Neural cell (in vitro differentiated cells): ENCODE measurements around the gene MXD4.

Experiments
- EP300 ChIP-seq: fragments of 450-650 bp; conservative IDR thresholded peaks from 2 replicates; pipeline ENCODE4 v1.6.1; 2014; ENCODE audit warnings: antibody characterized with exemption, mild to moderate bottlenecking, moderate library complexity; ENCODE audit not compliant: poor library complexity, severe bottlenecking
- EZH2 ChIP-seq: fragments of 200-600, 300-800 bp; shearing (Covaris generic), sonication (generic); IDR thresholded peaks from 2 replicates; pipeline ENCODE4 v1.6.1; 2014; ENCODE audit warnings: antibody characterized with exemption, low read length, borderline replicate concordance, mild to moderate bottlenecking; ENCODE audit not compliant: insufficient read depth, poor library complexity, severe bottlenecking
- MXI1 ChIP-seq: fragments of 450-650 bp; conservative IDR thresholded peaks from 2 replicates; pipeline ENCODE4 v1.6.1; 2014; ENCODE audit warnings: antibody characterized with exemption, mild to moderate bottlenecking; ENCODE audit not compliant: poor library complexity, severe bottlenecking
- SMC3 ChIP-seq: fragments of 450-650 bp; conservative IDR thresholded peaks from 2 replicates; pipeline ENCODE4 v1.6.1; 2014; ENCODE audit warnings: antibody characterized with exemption, mild to moderate bottlenecking, moderate library complexity; ENCODE audit not compliant: poor library complexity
- TAF1 ChIP-seq: IDR thresholded peaks from 2 replicates; pipeline ENCODE4 v1.6.1; 2012; ENCODE audit warnings: low read depth
- TF ChIP-seq, protein P1 (sequence below): fragments of 450-650 bp; IDR thresholded peaks from 2 replicates; pipeline ENCODE4 v1.5.1; 2014; ENCODE audit warnings: antibody characterized with exemption, mild to moderate bottlenecking, moderate library complexity; ENCODE audit not compliant: poor library complexity, severe bottlenecking

GRCh38 chr4:2226261-2226660, 35.6 kb downstream of the MXD4 start:
- TF ChIP-seq, protein P1, sequence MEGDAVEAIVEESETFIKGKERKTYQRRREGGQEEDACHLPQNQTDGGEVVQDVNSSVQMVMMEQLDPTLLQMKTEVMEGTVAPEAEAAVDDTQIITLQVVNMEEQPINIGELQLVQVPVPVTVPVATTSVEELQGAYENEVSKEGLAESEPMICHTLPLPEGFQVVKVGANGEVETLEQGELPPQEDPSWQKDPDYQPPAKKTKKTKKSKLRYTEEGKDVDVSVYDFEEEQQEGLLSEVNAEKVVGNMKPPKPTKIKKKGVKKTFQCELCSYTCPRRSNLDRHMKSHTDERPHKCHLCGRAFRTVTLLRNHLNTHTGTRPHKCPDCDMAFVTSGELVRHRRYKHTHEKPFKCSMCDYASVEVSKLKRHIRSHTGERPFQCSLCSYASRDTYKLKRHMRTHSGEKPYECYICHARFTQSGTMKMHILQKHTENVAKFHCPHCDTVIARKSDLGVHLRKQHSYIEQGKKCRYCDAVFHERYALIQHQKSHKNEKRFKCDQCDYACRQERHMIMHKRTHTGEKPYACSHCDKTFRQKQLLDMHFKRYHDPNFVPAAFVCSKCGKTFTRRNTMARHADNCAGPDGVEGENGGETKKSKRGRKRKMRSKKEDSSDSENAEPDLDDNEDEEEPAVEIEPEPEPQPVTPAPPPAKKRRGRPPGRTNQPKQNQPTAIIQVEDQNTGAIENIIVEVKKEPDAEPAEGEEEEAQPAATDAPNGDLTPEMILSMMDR: no peak
- TF ChIP-seq MXI1: no peak
- TF ChIP-seq TAF1: no peak
- no peak for TF ChIP-seq EZH2
- no peak for TF ChIP-seq SMC3
- TF ChIP-seq EP300: no peak
